ENCODE results near the gene RMND5A.
A peak's percentile ranks its signal among the peaks of the same experiment; 100 is the strongest.
"Not testable (repeated sequence)": the region's sequence is repeated elsewhere in the genome, so short reads cannot be mapped to it uniquely, and the experiment has no call there.

The RMND5A gene

DNA sequence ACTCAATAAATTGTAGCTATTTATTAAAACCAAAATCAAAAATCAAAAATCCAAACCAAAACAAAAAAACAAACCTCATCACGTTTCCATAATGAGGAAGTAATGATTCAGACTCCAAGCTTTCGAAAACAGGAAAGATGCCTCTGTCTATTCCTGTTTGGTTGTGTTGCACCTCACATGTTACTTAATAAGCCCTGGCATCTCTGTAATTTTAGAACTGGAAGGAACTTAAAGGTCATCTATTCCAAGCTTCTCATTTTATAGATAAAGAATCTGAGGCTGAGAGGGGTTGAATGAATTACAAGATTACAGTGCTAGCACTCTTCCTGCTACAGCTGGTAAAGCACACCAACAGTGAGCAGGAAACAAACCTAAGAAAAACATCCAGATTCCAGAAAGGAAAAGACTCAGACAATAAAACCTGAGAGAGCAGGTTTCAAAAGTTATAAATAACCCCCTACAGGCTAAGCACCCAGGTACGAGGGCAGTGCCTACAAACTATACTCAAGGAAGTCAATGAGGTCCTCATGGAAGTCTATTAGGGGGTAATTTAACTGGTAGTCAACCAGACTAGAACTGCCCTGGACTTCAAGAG lies 5.4 kb upstream of the RMND5A start:
- not testable (repeated sequence) for DNase-seq (ENCODE audit: low spot score)

DNA sequence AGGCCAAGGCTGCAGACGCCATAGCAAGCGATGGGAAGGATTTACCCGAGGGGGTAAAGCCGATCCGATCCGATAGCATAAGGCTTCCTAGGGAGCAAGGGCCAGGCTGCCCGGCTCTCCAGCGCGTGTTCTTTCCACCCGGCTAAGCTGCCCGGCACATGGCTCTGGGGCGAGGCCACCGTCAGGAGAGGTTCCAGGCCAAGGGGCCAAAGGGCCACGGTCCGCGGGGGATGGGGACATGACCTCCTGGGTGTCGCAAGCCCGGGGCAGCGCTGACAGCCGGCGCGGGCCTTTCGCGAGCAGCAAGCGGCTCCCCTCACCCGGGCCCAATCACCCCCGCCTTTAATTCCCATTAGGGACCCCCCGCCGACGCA lies 841 bp upstream of the RMND5A start:
- not testable (repeated sequence) for DNase-seq (ENCODE audit: low spot score)

DNA sequence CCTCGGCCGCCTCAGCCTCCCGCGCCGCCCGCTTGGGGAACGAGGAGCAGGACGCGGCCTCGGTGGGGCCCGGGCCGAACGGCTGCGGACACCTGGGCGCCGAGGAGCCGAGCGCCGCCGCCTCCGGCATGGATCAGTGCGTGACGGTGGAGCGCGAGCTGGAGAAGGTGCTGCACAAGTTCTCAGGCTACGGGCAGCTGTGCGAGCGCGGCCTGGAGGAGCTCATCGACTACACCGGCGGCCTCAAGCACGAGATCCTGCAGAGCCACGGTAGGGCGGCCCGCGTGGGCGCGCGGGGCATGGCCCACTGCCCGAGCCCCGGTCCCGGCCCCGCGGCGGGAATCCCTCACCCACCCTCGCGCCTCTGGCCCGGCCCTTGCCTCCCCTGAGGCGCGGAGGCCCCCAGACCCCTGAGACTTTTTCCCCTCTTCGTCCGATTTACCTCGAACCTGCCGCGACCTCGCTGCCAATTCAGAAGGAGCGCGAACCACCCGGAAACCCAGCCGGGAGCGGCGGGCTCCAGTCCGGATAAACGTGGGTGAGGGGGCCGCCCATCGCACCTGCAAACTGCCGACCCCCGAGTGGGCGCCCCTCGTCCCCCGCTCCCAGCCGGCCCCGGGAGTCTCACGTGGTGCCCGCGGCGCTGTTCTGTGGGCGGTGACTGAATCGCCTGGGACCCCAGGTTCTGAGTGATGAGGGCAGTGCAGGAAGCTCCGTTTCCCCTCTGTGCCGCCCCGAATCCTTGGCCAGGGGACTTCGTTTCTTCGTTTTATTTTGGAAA lies 639 bp downstream of the RMND5A start:
- not testable (repeated sequence) for DNase-seq (ENCODE audit: low spot score)

DNA sequence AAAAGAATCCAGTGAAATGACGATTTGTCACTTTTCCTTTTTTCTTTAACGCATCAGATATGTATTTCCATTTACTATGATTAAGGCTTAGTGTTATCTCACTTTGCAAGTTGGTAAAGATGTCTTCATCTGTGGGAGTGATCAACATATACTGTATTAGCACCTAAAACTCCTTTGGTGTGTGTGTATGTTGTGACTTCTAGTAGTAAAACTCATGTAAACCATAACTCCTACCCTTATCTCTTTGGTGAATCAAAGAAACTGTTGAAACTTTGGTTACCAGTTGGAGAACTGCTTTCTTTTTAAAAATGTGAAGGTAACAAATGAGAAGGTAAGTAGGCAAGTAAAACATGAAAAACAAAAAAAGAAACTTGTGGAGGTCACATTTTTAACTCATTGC lies 5.6 kb downstream of the RMND5A start:
- DNase-seq (ENCODE audit: low spot score): not testable (repeated sequence)

DNA sequence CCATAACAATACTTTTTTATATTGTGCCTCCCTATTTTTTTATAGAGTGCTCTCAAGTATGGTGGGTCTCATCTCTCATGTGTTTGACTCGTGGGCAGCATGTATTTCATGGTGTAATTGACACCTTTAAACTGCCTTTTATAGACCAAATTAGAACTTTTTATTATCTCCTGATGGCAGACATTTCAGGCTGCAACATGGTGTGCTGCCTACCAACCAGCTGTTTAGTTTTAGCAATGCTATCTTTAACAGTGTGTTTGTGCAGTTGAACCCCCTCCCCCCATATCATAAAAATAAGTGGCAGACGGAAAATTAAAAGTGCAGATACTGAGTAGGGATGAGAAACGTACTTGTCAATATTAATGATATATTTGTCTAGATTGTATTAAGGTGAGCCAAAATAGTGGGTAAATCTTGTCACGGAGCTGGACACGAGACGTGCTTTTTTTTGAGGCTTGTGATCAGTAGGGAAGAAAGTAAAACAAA lies 12.0 kb downstream of the RMND5A start:
- DNase-seq (ENCODE audit: low spot score): not testable (repeated sequence)

DNA sequence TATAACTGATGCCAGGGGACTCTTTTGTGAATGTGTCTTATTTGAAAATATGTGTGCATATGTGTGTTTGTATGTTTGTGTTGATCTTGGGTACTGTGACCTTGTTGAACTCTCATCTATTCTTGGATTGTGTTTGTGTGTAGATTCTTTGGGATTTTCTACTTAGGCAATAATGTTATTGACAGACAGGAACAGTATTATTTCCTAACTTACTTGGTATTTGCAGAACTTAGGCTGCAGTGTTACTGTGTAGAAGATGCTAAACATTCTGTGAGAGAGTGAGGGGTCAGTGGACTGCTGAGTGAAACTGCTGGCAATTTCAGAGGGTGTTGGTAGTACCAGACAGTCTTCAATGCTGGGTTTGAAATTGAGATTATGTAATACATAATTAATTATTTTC lies 12.7 kb downstream of the RMND5A start:
- DNase-seq (ENCODE audit: low spot score): not testable (repeated sequence)

DNA sequence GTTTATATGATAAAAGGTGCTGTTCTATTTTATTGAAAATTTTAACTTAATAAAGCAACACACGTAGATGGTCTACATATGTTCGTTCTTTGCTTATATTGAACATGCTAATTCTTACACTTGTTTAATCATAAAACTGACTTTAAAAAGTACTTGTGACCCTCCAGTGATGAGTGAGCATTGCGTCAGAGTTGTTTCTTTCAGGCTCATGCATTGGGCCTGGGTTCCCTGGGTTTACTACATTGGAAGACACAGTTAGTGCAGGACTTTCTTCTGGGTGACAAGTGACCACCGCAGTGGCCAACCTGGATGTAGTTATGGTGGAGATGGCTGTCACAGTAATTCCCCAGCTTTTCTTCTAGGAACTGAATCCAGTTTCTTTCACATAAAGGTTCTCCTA lies 13.4 kb downstream of the RMND5A start:
- not testable (repeated sequence) for DNase-seq (ENCODE audit: low spot score)

DNA sequence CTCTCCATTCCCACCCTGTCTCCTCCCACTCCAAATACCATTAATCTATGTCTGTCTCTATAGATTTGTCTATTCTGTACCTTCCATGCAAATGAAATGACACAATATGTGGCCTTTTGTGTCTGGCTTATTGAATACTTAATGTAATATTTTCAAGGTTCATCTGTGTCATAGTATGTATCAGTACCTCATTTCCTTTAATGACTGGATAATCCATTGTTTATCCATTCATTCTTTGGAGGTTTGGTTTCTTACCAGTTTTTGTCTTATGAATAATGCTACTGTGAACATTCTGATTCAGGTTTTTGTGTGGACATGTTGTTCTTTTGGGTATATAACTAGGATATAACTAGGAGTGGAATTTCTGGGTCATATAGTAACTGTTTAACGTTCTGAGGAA lies 14.8 kb downstream of the RMND5A start:
- not testable (repeated sequence) for DNase-seq (ENCODE audit: low spot score)

DNA sequence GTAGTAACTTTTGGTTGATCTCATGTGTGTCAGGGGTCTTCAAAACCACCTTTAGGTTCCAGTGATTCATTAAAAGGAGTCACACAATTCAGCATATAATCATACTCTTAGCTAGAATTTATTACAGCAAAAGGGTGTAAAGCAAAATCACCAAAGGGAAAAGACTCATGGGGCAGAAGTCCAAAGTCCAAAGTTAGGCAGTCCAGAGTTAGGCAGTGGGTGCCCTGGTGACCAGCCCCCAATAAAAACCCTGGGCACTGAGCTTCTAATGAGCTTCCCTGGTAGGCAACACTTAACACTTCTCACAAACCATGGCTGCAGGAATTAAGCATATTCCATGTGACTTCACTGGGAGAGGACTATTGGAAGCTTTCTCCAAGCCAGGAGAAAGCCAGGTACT lies 19.4 kb downstream of the RMND5A start:
- DNase-seq (ENCODE audit: low spot score): not testable (repeated sequence)

DNA sequence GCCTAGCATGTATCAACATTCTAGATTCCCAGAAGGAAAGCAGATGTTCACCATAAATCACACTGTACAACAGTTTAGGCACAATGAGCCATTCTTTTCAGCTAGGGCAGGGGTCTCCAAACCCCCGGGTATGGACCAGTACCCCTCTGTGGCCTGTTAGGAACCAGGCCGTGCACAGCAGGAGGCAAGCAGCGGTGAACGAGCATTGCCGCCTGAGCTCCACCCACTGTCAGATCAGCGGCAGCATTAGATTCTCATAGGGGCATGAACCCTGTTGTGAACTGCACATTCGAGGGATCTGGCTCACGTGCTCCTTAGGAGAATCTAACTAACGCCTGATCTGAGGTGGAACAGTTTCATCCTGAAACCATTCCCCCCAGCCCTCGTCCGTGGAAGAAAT lies 19.8 kb downstream of the RMND5A start:
- DNase-seq (ENCODE audit: low spot score): not testable (repeated sequence)

DNA sequence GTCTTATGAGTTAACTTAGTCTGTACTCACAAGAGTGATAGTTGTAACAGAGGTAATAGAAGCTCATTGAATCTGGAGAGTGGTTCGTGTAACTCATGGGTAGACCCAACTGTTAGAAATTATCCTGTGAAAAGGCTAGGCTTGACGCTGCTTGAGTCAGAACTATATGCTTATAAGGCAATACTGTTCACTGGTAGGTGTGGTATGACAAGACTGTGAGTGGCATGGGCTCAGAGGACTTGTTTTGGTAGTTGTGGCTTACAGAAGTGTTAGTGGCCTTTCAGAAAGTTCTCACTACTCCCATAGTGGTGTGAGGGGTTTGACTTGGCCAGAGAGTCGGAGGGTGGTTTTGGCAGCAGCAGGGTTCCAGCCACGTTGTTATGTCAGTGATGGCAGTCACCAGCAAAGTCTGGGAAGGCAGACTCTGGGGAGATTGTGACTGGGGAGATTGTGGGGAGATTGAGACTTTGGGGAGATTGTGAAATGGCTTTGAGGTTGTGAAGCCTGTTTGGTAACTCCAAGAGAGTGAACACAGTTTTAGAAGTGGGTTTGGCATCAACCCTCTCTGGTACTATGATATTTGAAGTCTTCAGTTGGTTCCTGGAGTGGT lies 21.9 kb downstream of the RMND5A start:
- DNase-seq (ENCODE audit: low spot score): not testable (repeated sequence)

DNA sequence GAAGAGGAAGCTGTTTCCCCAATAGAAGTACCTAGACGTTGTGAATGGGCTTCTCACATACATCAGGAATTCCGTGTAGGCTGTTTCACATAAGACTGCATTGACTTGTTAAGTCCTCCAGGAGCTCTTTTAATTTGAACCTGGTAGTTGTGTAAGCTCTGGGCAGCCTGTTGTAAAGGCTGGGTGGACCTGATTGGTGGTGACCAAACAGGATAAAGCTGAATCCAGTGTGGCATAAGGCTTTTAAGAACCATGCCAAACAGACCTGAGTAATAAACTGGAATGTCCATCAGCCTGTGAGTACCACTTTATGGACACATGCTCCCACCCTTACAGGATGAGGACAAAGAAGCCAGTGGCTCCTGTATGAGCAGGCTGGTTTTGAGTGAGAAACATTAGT lies 24.1 kb downstream of the RMND5A start:
- DNase-seq (ENCODE audit: low spot score): no peak

DNA sequence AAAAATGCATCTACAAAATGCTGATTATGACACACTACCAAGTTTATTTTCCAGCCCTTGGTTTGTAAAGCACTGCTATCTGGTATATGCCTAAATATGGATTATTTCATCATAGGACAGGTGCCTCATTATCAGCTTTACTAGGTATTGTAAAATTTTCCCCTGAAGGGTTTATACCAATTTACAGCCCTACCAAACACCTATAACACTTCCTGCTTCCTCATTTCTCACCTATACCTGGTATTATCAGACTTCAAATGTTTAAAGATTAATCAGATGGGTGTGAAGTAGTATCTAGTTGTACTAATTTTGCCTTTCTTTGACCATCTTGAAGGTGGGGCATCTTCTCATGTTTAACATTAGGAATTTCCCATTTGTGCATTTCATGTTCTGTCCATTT lies 26.8 kb downstream of the RMND5A start:
- DNase-seq (ENCODE audit: low spot score): no peak

DNA sequence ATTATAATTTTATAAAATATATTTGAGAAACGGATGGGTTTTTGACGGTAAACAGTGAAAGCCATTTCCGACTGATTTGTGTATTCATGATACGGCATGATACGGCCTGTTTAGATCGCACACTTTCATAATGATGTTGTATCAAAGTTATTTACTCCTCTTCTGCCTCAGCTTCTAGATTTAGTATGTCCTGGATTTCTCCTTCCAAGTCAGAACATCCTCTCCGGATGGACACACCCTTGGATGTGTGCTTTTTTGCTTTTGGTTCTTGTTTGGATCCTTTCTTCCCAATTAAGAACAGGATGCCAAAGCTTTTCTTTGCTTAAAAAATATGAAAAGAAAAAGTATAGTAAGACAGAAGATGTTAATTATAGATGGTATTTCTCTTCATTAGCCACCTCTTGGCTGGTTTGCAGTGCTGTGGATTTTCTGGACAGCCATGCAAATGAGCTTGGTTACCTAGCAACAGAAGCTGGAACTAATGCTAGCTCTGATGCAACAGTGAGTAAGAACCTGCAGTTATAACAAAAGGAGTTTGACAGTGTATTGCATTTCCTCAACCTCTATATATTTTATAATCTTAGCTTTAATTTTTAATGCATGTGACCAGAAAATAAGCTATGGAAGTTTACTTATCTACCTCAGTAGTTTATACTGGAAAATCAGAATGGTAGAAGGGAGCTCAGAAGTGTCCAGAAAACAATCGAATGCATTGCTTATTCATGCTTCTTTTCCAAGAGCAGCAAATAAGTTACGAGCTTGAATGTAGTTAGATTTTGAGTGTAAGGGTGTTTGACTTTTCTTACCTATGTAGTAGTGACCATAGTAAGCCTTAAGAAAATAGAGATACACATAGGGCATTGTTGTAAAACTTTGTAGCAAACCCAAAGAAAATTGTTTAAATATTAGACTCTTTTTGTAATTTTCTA lies 27.9 kb downstream of the RMND5A start:
- DNase-seq (ENCODE audit: low spot score): peak; percentile 79

DNA sequence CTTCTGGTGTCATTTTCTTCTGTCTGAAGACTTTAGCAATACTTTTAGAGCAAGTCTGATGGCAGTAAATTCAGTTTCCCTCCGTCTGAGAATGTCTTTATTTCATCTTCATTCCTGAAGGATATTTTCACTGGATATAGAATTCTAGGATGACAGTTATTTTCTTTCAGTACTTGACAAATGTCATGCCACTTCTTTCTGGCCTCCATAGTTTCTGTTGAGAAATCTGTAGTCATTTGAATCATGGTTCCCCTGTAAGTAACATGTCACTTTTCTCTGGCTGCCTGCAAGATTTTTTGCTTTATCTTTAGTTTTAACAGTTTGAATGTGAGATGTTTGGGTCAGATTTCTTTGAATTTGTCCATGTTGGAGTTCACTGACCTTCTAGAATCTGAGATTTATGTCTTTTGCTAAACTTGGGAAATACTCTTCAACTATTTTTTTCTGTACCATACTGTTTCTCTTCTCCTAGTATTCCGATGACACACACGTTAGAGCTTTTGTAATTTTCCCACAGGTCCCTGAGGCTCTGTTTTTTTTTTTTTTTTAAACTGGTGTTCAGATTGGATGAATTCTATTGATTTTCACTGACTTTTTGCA lies 30.2 kb downstream of the RMND5A start:
- no peak for DNase-seq (ENCODE audit: low spot score)

DNA sequence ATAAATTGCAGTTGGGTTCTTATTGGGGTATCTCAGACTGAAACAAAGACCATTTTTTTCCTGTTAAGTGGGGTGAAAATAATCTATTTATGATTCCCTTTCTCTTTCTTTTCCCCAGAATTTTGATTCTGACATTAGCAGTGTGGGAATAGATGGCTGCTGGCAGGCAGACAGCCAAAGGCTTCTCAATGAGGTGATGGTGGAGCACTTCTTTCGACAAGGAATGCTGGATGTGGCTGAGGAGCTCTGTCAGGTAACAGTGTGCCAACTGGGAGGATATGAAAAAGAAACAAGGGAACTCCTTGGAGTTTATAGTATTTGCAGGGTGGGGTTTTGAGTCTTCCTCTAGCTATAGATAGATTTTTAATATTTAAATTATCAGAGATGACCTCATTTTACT lies 31.7 kb downstream of the RMND5A start:
- DNase-seq (ENCODE audit: low spot score): no peak

DNA sequence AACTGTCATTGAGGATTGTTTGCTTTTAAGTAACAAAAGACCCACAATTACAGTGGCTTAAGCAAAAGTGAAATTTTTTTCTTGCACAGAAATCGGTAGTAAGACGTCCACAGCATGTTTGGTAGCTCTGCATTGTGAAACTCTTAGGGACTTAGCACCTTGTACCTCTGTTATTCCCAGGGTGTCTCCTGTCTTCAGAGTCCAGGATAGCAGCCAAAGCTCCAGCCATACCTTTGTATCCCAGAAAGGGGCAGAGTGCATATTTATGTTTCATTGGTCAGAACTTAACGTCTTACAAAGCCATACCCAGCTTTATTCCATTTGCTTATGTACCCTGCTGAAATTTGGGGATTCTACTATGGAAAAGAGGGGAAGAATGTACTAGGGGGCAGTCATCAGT lies 32.8 kb downstream of the RMND5A start:
- no peak for DNase-seq (ENCODE audit: low spot score)

DNA sequence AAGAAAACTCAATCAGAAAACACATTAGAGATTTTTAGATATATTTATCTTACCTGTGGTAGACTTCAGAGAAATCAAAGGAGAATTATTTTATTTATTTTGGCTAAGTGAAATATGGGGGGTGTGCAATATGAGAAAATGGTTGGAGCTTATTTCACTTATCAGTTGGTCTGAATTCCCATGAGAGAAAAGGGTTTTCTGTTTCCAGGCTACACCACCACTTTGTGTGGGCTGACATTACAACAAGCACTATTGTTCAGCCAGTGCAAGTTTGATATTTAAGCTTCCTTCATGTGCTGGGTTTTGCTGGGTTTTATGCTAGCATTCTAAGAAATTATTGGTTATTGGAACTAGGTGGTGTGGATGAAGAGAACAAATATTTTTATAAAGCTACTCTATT lies 33.5 kb downstream of the RMND5A start:
- DNase-seq (ENCODE audit: low spot score): no peak

DNA sequence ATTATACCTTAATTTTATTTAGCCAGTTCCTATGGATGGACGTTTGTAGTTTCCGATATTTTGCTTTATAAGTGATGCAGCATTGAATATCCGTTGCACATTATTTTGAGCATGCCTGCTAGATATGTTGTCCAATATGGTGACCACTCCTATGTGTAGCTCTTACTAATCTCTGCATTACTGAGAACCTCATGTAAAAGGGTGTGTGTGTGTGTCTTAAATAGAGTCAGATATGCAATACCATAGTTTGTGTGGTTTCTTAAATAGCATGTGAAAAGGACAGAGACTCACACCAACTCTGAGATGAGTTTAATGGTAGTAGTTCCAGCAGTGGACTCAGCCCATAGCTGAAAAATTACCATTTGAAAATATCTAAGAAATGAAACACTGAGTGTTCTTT lies 38.3 kb downstream of the RMND5A start:
- DNase-seq (ENCODE audit: low spot score): no peak

DNA sequence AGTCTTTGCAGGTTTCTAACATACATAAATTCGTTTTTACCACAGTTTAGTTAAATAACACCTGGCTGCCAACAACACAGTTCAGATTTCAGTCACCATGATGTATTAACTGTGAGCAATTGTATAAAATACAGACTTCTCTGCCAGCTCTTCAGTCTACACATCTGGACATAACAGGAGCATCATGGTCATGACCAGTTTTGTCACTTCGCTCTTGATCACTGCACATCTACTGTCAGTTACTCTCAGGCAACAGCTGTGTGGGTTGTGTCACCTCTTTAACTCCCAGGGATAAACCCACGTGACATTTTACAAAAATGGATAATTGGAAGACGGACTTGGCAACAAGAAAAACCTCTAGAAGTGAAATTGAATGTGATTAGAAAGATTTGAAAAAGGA lies 40.3 kb downstream of the RMND5A start:
- no peak for DNase-seq (ENCODE audit: low spot score)

DNA sequence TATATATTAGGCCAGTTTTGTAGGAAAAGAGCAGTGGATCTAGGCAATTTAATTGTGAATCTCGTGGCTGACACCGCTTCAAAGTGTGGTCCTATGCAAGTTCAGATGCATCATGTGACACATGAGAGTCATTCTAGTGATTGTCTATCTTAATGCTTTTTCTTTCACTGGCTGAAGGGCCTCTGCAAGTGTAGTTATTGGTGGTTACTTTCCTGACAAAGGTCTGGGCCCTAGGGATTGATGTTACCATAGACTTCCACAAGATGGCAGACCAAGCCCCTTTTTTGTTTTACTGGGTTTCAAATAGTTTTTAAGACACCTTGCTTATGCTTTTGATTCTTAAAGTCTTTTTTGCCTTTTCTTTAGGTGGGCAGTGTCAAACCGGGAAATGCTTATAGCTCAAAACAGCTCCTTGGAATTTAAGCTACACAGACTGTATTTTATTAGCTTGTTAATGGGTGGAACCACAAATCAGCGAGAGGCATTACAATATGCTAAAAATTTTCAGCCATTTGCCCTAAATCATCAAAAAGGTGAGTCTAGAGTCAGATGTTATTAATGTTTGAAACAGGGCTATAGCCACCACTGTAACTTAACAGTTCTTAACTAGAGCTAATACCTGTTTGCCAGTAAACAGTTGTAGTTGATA lies 44.7 kb downstream of the RMND5A start:
- peak; percentile 61 for DNase-seq (ENCODE audit: low spot score)

Measured in AG08395 (cell line).